HG03558 (cell line): ENCODE measurements around the gene NUDT15.
A peak's percentile ranks its signal among the peaks of the same experiment; 100 is the strongest.
"Not testable (repeated sequence)": the region's sequence is repeated elsewhere in the genome, so short reads cannot be mapped to it uniquely, and the experiment has no call there.

Experiments used
- ATAC-seq: cut with Tn5 transposase; IDR thresholded peaks from one replicate; pipeline ENCODE4 v1.9.1; 2021; ENCODE audit warnings: moderate number of reproducible peaks; ENCODE audit not compliant: unreplicated experiment; ENCODE audit errors: extremely low read depth

Gene NUDT15

DNA sequence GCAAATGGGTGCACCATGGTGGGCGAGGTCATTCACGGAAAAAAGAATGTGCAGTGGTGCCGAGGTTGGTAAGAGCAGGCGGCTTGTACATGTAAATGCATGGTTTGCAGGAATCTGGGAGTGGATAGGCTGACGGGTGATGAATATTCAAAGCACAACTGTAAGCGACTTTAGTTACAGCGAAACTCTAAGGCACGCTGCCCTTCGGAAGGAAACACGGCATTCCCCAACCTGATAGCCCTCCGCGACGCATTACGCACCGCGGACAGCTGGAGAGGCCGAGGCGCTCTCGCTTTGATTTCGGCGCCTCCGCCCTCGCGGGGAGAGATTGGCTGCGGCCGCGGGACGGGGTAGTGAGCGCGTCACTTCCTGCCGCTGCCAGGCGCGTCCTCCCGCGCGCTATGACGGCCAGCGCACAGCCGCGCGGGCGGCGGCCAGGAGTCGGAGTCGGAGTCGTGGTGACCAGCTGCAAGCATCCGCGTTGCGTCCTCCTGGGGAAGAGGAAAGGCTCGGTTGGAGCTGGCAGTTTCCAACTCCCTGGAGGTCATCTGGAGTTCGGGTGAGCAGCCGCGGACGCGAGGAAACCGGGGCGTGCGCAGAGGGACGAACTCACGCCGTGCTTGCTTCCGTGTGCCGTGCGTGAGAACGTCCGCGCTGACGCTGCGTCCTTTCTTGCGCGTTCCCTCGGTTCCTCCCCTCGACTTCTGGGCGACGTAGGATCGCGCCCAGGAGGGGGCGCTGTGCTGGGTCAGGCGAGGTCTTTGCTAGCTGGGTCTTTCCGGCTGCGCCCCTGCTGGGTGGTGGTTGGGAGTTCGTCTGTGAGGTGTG is at the start of gene NUDT15:
Gene NUDT15, plus strand, starts transcription at position 381 of the 828 bp plus-strand sequence. Its CDS starts 21 bp downstream, at position 402.
- ATAC-seq = peak; percentile 83

- ATAC-seq = no peak
These were observed 47.1 kb upstream of the NUDT15 start for GRCh38 chr13:47990427-47990826.

DNA sequence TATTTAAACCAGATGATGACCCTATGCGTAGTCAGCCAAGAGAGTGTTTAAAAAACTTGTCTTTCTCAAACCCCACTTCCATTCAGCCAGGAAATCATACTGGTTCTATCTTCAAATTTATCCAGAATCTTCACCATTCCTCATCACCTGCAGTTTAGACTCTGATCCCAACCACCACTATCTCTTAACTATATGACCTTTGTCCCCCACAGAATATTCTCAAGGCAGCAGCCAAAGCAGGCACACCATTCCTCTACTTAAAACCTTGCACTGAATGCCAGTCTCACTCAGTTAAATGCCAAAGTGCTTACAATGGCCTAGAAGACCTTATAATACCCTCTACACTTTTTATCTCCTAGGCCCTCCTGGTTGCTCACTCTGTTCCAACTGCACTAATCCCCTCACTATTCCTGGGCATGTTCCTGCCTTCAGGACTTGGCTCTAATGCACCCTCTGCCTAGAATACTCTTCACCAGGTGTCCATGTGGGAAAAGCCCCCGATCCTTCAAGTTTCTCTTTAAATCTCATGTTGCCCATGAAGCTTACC is 46.5 kb upstream of the NUDT15 start:
- ATAC-seq = no peak

DNA sequence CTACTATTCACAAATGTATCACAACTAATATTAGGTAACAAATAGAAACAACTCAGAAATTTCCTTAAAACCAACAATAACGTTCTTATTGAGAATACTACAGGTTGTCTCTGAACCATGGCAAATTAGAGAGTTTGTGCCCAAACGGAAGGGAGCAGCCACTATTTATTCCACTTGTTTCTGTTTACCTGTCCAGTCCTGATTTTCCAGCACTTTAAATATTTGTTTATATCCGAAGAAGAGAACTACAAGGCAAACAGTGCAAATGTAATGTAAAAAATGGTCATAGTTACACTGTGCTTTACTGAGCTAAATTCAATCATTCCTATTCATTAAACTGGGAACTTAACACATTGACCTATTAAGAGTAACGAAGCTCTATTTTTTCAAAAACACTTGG is 45.7 kb upstream of the NUDT15 start:
- no peak for ATAC-seq

DNA sequence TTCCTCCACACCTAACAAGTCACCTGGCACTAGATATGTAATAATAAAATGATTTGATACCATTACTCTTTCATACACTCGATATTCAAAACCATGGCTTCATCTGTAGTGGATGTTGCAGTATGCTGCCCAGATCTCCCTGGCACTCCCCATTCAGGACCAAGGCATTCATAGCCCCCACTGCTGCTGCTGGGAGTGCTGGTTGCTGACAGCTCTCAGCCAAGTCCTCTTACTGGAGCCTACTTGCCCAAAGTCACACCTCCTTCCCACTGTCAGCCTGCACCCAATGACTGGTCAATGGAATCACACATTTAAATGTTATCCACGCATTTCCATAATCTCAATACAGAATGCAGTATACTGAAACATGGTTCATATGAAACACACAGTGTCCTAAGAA is 40.1 kb upstream of the NUDT15 start:
- no peak for ATAC-seq

DNA sequence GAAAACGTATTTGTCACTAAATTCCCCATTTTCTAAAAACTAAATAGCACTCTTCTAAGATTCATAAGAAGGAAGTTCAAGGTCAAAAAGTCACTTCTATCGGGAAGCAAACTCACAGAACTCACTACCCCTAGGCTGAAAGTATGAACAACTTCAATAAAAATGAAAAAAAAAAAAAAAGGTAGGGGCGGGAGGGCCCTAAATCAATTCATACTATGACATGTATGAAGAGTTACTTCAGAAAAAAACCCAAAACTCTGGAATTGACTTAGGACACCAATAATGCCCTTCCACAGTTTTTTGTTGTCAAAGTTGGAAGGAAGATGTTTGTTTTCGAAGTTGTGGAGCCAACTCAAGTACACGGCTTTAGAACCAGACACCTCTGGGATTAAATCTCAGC is 37.6 kb upstream of the NUDT15 start:
- ATAC-seq = no peak

- peak; percentile 11 for ATAC-seq
These were observed 36.9 kb upstream of the NUDT15 start for GRCh38 chr13:48000559-48001113.

DNA sequence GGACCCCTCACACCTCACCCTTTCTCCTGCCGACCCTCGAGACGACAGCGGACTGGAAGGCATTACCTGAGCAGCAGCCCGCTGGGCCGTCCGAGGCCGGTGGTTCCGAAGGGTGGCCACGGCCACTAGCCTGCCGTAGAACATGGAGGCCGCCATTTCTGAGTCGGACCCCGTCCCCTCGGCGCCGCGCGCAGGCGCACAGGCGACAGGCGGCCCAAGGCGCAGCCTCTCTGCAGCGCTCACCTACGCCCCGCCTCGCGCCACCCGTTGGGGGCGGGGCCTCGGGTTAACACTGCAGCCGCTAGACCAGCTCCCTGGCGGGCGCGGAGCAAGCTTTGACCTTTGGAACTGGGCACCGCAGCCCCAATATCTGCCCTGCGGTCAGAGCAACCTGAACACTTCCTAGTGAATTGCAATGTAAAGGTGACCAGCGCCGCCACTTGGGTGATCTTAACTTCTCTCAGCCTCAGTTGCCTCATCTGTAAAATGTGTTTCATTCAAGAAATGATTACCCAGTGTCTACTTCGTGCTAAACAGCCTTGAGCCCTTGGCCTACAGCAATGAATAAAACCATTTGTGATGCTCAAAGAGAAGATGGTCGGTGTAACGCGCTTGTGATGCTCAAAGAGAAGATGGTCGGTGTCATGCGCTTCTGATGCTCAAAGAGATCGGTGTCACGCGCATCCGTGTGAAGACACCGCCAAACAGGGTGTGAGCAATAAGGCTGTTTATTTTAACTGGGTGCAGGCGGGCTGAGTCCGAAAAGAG is 36.2 kb upstream of the NUDT15 start, which contains the start of gene SUCLA2:
Gene SUCLA2, minus strand, starts transcription at position 160 of the 768 bp plus-strand sequence. Its CDS starts 4 bp downstream, at position 156.
- peak; percentile 97 for ATAC-seq

DNA sequence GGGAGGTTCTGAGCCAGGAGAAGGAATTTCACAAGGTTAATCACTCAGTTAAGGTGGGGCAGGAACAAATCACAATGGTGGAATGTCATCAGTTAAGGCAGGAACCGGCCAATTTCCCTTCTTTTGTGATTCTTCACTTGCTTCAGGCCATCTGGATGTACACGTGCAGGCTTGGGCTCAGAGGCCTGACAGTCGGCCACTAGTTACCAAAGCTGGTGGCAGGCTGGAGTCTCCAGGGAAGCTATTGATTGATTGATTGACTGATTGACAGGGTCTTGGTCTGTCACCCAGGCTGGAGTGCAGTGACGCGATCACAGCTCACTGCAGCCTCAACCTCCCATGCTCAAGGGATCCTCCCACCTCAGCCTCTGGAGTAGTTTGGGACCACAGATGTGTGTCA is 35.5 kb upstream of the NUDT15 start:
- not testable (repeated sequence) for ATAC-seq

- ATAC-seq = no peak
These were observed 33.3 kb upstream of the NUDT15 start for GRCh38 chr13:48004201-48004600.

DNA sequence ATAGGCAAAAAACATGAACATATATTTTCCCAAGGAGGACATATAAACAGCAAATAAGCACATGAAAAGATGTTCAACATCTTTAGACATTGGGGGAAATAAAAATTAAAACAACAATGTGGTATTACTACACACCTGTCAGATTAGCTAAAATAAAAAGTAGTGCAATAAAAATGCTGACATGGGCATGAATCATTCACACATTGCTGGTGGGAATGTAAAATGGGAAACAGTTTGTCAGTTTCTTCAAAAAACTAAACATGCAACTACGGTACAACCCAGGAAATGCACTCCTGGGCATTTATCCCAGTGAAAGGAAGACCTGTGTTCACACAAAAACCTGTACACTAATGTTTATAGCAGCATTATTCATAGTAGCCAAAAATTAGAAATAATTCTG is 31.1 kb upstream of the NUDT15 start:
- no peak for ATAC-seq

DNA sequence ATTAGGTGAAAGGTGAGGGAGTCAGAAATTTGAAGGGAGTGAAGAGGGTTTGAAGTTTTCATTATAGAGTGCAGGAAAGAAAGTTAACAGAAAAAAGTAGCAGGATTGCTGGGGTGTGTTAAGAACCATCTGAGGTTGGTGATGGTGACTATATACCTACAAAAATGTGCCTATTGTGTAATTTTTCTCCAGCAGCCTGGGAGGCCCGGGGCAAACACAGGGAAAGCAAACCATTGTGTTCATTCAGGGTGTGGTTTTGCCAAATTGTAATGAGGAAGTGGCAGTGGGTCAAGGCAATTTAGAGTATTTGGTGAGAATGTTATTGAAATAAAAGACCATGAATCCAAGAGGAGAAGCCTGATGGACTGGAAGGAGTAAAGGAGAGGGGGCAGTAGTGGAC is 28.2 kb upstream of the NUDT15 start:
- no peak for ATAC-seq

DNA sequence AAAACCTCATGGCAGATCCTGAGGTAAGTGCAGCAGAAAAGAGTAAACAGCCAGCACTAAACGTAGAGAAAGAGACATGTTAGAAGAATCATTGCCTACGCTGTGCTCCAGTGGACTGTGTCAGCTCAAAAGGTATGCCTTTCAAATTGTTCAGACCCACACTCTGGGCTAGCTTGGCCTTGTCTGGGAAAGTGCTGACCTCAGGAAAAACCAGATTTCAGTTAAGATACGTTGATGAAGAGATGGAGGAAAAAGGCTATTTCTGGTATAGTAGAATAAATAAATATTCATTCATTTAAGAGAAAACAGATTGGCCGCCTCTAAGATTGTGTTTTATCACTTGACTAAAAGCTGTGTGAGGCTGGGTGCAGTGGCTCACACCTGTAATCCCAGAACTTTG is 26.8 kb upstream of the NUDT15 start:
- ATAC-seq = no peak

DNA sequence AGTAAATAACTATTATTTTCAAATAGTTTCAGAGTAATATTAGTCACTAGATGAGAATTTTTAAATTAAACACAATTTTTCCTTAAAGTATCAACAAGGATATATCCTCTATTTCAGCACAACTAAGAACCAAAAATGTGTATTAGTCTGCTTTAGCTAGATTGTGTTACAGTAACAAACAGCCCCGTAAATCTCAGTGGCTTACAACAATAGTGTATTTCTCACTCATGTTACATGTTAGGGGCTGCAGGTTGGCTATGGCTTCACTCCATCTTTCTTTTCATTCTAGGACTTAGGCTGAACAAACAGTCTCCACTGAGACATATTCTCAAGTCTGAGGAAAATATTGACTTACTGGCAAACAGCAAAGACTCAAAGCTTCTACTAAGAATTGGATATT is 24.9 kb upstream of the NUDT15 start:
- ATAC-seq = no peak

- no peak for ATAC-seq
These were observed 23.2 kb upstream of the NUDT15 start for GRCh38 chr13:48014359-48014758.

DNA sequence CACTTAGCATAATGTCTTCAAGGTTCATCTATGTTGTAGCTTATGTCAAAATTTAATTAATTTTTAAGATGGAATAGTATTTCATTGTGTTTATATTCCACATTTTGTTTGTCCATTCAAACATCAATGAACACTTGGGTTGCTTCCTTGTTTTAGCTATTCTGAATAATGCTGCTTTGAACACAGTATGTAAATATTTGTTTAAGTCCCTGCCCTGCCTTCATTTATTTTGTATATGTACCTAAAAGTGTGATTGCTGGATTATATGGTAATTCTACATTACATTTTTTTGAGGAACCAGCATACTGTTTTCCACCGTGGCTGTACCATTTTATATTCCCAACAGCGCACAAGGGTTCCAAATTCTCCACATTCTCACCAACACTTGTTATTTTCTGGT is 18.9 kb upstream of the NUDT15 start:
- ATAC-seq = no peak

- no peak for ATAC-seq
These were observed 17.7 kb upstream of the NUDT15 start for GRCh38 chr13:48019796-48020195.

DNA sequence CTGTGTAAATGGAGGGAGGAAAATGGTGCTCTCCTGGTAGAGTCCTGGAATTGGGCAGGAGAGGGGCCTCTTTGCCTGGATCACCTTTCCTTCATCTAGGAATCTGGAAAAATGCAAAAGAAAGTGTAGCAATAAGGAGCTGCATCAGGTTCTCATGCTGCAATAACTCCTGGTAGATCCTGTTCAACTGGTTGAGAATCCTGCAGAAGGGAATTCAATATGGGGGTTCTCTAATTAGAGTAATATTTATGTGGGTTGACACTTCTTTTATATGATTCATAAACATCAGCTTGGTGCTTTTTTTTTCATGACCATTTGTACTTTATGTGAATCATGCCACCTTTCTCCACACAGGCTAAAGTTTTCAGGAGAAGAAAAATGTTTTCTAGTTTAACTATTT is 9.5 kb upstream of the NUDT15 start:
- ATAC-seq = no peak

GRCh38 chr13:48029859-48030258 is 7.7 kb upstream of the NUDT15 start:
- ATAC-seq = no peak

DNA sequence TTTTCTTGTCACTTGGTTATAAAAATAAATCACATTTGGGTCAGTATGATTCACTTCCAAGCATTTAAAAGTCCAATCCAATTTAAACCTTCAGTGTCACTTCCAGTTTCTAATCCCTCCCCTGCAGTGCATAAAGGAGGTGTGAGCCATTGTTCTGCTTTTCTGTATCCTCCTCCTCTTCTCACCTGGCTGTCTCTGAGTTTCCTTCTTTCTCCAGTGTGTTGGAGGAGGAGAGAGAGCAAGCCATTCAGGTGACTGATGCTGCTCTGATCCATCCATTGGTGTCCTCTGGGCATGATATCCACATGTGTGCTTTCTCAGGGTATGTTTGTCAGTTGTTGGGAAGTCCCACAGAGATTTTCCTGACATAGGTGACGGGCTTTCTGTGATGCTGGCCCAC is 1.2 kb downstream of the NUDT15 start:
- ATAC-seq = no peak

DNA sequence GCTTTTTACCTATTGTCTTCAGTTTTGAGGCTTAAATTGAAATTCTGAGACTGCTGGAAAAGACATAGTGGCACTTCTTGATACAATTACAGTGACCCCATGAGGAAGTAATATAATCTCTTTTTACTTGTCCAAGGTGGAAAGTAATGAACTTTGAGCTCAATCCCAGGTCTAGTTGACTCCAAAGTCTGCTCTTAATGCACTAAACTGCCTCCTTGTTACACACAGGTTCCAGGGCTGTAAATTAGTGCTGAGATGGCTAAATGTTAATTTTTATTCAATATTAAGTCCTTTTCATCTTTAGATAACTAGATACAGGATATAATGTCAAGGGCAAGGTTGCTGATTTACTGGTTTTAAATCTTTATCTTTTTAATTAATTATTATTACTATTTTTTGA is 2.5 kb downstream of the NUDT15 start:
- no peak for ATAC-seq
